RWPE2 (cell line): Measurements from ENCODE around the gene ARSA.
"Not testable (repeated sequence)": the region's sequence is repeated elsewhere in the genome, so short reads cannot be mapped to it uniquely, and the experiment has no call there.

Source experiments
- ATAC-seq: fragments of 200-7000 bp; cut with Tn5 transposase; 3 replicates; pipeline ENCODE4 v1.9.1; 2021; ENCODE audit warnings: low read depth
- DNase-seq: peaks from one replicate; pipeline ENCODE4 v3.0.0-alpha.2; 2020; ENCODE audit warnings: low spot score
- H3K27ac ChIP-seq: fragments of 450-650 bp; 2 replicates; pipeline ENCODE4 v1.5.1; 2017; ENCODE audit warnings: mild to moderate bottlenecking; ENCODE audit not compliant: poor library complexity, severe bottlenecking
- H3K27me3 ChIP-seq: fragments of 250-450 bp; sonication (Bioruptor Pico); 2 replicates; pipeline ENCODE4 v1.5.1; 2021; ENCODE audit warnings: mild to moderate bottlenecking, moderate library complexity; ENCODE audit not compliant: insufficient read depth, poor library complexity, severe bottlenecking
- H3K36me3 ChIP-seq: fragments of 250-450 bp; sonication (Bioruptor Pico); 2 replicates; pipeline ENCODE4 v1.5.1; 2020; ENCODE audit warnings: low read depth, mild to moderate bottlenecking, moderate library complexity
- H3K4me1 ChIP-seq: fragments of 250-450 bp; sonication (Bioruptor Pico); 2 replicates; pipeline ENCODE4 v1.5.1; 2021; ENCODE audit warnings: mild to moderate bottlenecking, moderate library complexity; ENCODE audit not compliant: insufficient read depth, poor library complexity, severe bottlenecking
- H3K4me3 ChIP-seq: fragments of 250-450 bp; sonication (Bioruptor Pico); 2 replicates; pipeline ENCODE4 v1.5.1; 2021; ENCODE audit warnings: mild to moderate bottlenecking, moderate library complexity; ENCODE audit not compliant: severe bottlenecking
- H3K9me3 ChIP-seq: fragments of 250-450 bp; sonication (Bioruptor Pico); 2 replicates; pipeline ENCODE4 v1.5.1; 2021; ENCODE audit warnings: mild to moderate bottlenecking, moderate library complexity; ENCODE audit not compliant: severe bottlenecking
- CTCF ChIP-seq: fragments of 450-650 bp; IDR thresholded peaks from one replicate; pipeline ENCODE4 v1.5.1; 2017; ENCODE audit warnings: mild to moderate bottlenecking, moderate library complexity; ENCODE audit not compliant: poor library complexity, severe bottlenecking

Gene ARSA

DNA sequence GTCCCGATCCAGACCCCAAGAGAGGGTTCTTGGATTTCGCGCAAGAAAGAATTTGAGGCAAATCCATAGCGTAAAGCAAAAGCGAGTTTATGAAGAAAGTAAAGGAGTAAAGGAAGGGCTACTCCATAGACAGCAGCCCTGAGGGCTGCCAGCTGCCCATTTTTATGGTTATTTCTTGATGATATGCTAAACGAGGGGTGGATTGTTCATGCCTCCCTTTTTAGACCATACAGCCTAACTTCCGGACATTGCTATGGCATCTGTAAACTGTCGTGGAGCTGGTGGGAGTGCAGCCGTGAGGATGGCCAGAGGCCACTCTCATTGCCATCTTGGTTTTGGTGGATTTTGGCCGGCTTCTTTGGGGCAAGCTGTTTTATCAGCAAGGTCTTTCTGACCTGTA lies 25.3 kb upstream of the ARSA start:
- H3K4me1 ChIP-seq = peaks cover 8% of the 10 kb centered on the region
- DNase-seq (no peak), ATAC-seq (no peak)
- no peak for TF ChIP-seq CTCF
- H3K27me3 ChIP-seq = no peaks in the 10 kb centered on the region
- no peak overlapping the region for H3K4me3 ChIP-seq
- no peak overlapping the region for H3K27ac ChIP-seq
- no peaks in the 10 kb centered on the region for H3K36me3 ChIP-seq
- H3K9me3 ChIP-seq = no peaks in the 10 kb centered on the region

DNA sequence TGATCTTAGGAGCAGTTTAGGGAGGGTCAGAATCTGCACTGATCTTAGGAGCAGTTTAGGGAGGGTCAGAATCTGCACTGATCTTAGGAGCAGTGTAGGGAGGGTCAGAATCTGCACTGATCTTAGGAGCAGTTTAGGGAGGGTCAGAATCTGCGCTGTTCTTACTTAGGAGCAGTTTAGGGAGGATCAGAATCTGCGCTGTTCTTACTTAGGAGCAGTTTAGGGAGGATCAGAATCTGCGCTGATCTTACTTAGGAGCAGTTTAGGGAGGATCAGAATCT lies 15.8 kb upstream of the ARSA start:
- not testable (repeated sequence) for DNase-seq, ATAC-seq, H3K27ac ChIP-seq, H3K36me3 ChIP-seq, H3K4me1 ChIP-seq, H3K4me3 ChIP-seq, H3K9me3 ChIP-seq
- peaks cover 16% of the 10 kb centered on the region for H3K27me3 ChIP-seq

DNA sequence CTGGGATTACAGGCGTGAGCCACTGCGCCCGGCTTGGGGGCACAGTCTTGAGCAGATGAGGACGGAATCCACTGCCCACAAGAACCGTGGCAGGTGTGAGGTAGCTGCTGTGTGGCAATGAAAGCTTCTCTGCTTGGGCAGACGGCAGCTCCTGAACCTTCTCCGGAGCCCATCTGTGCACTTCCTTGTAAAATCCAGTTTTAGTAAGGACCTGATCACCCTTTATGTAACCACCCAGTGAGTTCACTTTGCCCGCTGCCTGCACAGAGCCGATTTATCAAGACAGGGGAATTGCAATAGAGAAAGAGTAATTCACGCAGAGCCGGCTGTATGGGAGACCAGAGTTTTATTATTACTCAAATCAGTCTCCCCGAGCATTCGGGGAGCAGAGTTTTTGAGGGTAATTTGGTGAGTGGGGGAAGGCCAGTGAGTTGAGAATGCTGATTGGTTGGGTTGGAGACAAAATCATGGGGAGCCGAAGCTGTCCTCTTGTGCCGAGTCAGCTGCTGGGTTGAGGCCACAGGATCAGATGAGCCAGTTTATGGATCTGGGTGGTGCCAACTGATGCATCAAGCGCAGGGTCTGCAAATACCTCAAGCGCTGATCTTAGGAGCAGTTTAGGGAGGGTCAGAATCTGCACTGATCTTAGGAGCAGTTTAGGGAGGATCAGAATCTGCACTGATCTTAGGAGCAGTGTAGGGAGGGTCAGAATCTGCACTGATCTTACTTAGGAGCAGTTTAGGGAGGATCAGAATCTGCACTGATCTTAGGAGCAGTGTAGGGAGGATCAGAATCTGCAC lies 15.3 kb upstream of the ARSA start:
- H3K27ac ChIP-seq, H3K4me1 ChIP-seq, H3K9me3 ChIP-seq, DNase-seq, H3K36me3 ChIP-seq, ATAC-seq, H3K4me3 ChIP-seq: not testable (repeated sequence)
- peaks cover 16% of the 10 kb centered on the region for H3K27me3 ChIP-seq

- Histone ChIP-seq H3K4me1 (no peaks in the 10 kb centered on the region), H3K27me3 (peaks cover 16% of the 10 kb centered on the region), H3K27ac (no peak overlapping the region), H3K4me3 (no peak overlapping the region), H3K36me3 (no peaks in the 10 kb centered on the region), H3K9me3 (no peaks in the 10 kb centered on the region)
- DNase-seq (no peak), ATAC-seq (no peak)
- TF ChIP-seq CTCF = no peak
Measured at GRCh38 chr22:50641696-50642607, 14.0 kb upstream of the ARSA start.

- Histone ChIP-seq H3K36me3 (no peaks in the 10 kb centered on the region), H3K27me3 (peaks cover 16% of the 10 kb centered on the region), H3K4me1 (no peaks in the 10 kb centered on the region), H3K4me3 (no peak overlapping the region), H3K9me3 (no peaks in the 10 kb centered on the region), H3K27ac (no peak overlapping the region)
- no peak for TF ChIP-seq CTCF
- no peak for ATAC-seq
- DNase-seq = no peak
Measured at GRCh38 chr22:50640857-50641647, 13.1 kb upstream of the ARSA start.

- not testable (repeated sequence) for DNase-seq, ATAC-seq
- H3K27me3 ChIP-seq = peaks cover 11% of the 10 kb centered on the region
Measured at GRCh38 chr22:50640296-50640695, 12.3 kb upstream of the ARSA start.

More at GRCh38 chr22:50640296-50640695, 12.3 kb upstream of the ARSA start:
- not testable (repeated sequence) for H3K4me1 ChIP-seq, H3K36me3 ChIP-seq, H3K27ac ChIP-seq, H3K9me3 ChIP-seq, H3K4me3 ChIP-seq
